ENCODE measurements around the gene PTPN14. TPM values are rescaled to one million over a fixed set of nuclear protein-coding genes. Genes with fewer than 3 reads are reported as not detected.

PTPN14 gene
- total RNA-seq, 1 donor from 2014 or later: 1.6 TPM

GRCh38 chr1:214300149-214300780 lies 251.1 kb downstream of the PTPN14 start:
- FAIRE-seq (no peak), DNase-seq (ENCODE audit: low spot score in 2 of 2) (no peak)

Other genes starting within 250 kb of the PTPN14 start
- 17.9 TPM for gene CENPF, start 51.6 kb upstream of the PTPN14 start, total RNA-seq